Measurements from ENCODE around the gene WFIKKN1.

Gene WFIKKN1

DNA sequence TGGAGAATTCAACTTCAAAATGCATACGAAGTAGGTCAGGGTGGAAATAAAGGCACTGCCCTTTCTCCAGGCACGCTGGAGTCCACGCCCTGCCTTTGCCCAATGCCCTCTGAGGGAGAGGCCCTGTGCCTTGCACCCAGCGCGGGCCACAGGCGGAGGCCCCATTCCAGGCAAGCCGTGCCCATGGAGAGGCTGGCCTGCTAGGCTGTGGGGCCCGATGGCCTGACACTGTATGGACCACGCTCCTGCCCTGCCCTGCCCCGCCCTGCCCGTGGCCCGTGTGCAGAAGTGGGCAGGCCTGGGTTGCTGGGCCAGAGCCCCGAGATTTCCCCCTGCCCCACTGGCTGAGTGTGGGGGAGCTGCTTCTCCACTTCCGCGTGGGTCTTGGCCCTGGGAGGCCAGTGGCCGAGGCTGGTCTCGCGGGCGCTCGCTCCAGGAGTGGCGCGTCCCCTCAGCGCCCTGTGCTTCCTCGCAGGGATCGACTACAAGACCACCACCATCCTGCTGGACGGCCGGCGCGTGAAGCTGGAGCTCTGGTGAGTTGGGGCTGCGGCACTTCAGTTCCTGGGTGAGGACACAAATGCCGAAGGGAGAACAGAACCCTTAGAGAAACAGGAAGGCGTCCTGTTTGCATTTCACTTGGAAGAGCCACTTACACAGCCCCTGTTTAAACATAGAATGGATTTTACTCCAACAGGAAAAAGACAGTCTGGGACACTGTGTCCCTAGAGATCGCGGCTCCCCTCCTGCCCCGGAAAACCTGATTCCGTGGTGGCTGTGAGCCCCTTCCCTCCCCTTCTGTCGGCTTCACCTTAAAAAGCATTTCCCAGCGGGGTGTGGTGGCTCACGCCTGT lies 13.8 kb upstream of the WFIKKN1 start:
- no peak overlapping the region for H3K4me3 ChIP-seq (replicated peaks in 1 of 2; ENCODE audit: low read depth in 2 of 2, low read length in 2 of 2)
- no peak for DNase-seq (ENCODE audit: low read depth in 2 of 2)
- TF ChIP-seq CTCF (IDR thresholded peaks at IDR 0.05; ENCODE audit: low read depth, low read length): no peak

GRCh38 chr16:617855-618254 lies 12.9 kb upstream of the WFIKKN1 start:
- no peak for TF ChIP-seq CTCF (IDR thresholded peaks at IDR 0.05; ENCODE audit: low read depth, low read length)
- no peak for DNase-seq (ENCODE audit: low read depth in 2 of 2)
- no peak overlapping the region for H3K4me3 ChIP-seq (replicated peaks in 1 of 2; ENCODE audit: low read depth in 2 of 2, low read length in 2 of 2)

DNA sequence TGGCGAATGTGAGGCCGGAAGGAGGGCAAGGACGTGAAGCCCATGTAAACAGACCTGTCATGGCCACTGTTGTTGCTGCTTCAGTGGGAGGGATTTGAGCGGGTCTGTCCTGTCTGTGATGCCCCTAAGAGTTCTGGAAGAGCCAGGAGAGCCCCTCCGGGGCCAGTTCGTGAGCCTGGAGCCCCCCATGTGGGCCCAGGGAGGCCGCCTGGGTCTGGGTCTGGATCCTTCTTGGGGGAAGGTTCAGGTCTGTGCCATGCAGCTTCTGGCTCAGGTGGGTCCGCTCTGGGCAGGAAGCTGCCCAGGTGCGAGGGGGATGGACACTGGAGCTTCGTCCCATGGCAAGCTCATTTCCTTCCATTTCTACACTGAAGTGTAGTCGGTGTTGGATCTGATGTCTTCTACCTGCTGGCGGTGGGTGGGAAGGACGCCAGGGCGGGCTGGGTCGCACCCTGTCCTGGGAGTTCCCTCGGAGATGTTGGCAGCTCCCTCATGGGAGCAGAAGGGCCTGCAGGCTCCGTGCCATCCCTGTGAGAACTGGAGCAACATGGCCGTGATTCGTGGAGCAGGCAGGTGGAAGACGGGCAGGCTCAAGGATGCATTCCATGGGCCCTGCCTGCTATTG lies 11.2 kb upstream of the WFIKKN1 start:
- no peak overlapping the region for H3K4me3 ChIP-seq (replicated peaks in 1 of 2; ENCODE audit: low read depth in 2 of 2, low read length in 2 of 2)
- DNase-seq (ENCODE audit: low read depth in 2 of 2): no peak
- no peak for TF ChIP-seq CTCF (IDR thresholded peaks at IDR 0.05; ENCODE audit: low read depth, low read length)

- TF ChIP-seq CTCF (IDR thresholded peaks at IDR 0.05; ENCODE audit: low read depth, low read length): no peak
- no peak overlapping the region for H3K4me3 ChIP-seq (replicated peaks in 1 of 2; ENCODE audit: low read depth in 2 of 2, low read length in 2 of 2)
- DNase-seq (ENCODE audit: low read depth in 2 of 2): no peak
Measured at GRCh38 chr16:620700-621525, 9.9 kb upstream of the WFIKKN1 start.

DNA sequence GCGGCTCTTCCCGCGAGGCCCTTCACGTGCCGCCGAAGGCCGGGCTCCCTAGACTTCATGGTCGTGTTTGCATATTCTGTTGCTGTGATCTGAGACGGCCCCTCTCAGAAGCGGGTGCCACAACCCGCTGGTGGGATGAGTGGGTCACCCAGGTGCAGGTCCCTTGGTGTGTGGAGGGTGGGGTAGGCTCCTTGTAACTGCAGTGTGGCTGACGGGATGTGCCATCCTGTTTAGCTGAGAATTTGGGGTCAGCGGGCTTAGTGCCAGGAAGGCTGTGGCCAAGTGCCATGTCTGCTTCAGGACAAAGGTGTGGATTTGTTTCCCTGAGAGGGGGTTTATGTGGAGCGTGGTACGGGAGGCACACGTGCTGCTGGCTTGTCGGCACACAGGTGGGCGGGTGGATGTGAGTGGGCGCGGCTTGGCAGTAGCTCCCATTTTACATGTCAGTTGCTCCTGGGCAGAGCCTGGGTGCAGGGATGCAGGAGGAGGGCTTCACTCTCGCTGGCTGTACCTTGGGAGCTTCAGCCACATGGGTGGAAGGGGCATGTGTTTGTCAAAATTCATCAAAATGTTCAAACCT lies 9.2 kb upstream of the WFIKKN1 start:
- no peak for DNase-seq (ENCODE audit: low read depth in 2 of 2)
- H3K4me3 ChIP-seq (replicated peaks in 1 of 2; ENCODE audit: low read depth in 2 of 2, low read length in 2 of 2): no peak overlapping the region
- TF ChIP-seq CTCF (IDR thresholded peaks at IDR 0.05; ENCODE audit: low read depth, low read length): no peak

DNA sequence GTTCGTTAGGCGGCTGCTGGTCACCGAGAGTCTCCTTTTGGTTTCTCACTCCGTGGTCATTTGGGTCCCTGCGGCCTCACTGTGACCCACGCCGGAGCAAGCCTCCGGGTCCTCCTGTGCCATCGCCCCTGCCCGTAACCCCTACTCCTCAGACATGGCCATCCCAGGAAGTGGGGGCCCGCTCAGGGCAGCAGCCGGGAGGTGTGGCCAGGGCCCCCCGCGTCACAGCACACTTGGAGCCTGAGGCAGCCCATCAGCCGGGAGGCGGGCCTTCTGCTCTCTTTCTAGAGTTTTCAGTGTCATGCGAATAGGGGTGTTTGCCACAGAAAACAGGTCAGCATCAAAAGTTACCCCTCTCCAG lies 7.9 kb upstream of the WFIKKN1 start:
- no peak for DNase-seq (ENCODE audit: low read depth in 2 of 2)
- no peak for TF ChIP-seq CTCF (IDR thresholded peaks at IDR 0.05; ENCODE audit: low read depth, low read length)
- no peak overlapping the region for H3K4me3 ChIP-seq (replicated peaks in 1 of 2; ENCODE audit: low read depth in 2 of 2, low read length in 2 of 2)

All from cardiac fibroblast (primary cell).